GM12873 (cell line): ENCODE measurements around the gene NDUFS4.

Source experiments
- CTCF ChIP-seq: IDR thresholded peaks from 2 replicates; pipeline ENCODE4 v1.5.1; 2012; ENCODE audit warnings: low read depth, mild to moderate bottlenecking, moderate library complexity, low read length, control low read depth; ENCODE audit not compliant: insufficient read depth; ENCODE audit errors: missing control alignments

The NDUFS4 gene

DNA sequence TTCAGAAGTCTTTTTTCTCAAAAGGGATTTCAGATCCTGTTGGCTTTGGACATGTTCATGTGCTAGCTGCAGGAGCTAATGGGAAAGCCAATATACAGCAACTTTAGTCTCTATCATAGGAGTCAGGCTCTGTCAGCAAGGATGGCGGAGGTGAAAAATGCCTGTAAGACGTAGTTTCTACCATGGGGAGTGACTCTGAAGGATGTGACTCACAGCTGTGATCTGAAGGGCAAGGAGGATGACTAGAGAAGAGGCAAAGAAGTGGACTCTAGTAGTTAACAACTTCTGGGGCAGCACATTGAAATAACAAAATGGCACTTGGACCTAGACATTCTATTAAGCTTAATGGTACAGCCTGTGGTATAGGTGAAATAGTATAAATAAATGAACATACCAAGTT, 3.1 kb upstream of the NDUFS4 start:
- no peak for TF ChIP-seq CTCF

- TF ChIP-seq CTCF: no peak
Measured at GRCh38 chr5:53558966-53559365, 1.5 kb upstream of the NDUFS4 start.

DNA sequence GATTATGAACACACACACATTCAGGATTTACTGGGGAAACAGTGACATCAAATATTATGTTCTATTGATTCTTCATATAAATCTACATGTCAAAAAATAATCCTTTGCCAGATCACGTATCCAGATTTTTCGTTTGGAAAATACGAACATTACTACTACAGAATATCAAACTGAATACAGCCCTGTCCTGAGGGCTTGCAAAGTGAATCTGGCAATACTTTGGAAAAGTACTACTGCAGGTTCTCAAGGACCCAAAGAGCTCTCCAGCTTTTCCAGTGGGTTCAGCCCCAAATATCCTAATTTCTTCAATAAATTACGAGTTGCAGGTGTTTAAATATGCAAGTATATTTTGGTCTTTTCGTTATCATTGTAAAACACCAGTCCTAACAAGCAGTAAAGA, 411 bp upstream of the NDUFS4 start:
- no peak for TF ChIP-seq CTCF

GRCh38 chr5:53568401-53568800, 8.0 kb downstream of the NDUFS4 start:
- no peak for TF ChIP-seq CTCF

DNA sequence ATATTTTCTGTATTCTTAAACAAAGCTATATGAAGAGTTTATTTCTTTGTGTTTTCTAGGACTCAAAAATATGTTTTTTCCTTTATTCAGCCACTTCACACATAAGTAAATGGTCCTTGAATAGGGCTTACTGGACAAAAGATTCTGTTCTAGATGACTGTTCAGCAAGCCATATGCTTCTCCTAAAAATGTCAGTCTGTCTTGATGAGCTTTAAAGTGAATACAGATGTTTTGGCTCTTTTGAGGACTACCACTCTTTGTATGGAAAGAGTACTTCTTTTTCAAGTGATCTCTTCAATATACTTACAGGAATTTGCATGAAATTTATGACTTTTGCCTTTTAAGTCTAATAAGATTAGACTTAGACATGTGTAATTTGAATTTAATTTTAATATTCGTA, 8.4 kb downstream of the NDUFS4 start:
- TF ChIP-seq CTCF: no peak

GRCh38 chr5:53569453-53569852, 9.0 kb downstream of the NDUFS4 start:
- TF ChIP-seq CTCF: no peak

- no peak for TF ChIP-seq CTCF
Measured at GRCh38 chr5:53571403-53571802, 11.0 kb downstream of the NDUFS4 start.

DNA sequence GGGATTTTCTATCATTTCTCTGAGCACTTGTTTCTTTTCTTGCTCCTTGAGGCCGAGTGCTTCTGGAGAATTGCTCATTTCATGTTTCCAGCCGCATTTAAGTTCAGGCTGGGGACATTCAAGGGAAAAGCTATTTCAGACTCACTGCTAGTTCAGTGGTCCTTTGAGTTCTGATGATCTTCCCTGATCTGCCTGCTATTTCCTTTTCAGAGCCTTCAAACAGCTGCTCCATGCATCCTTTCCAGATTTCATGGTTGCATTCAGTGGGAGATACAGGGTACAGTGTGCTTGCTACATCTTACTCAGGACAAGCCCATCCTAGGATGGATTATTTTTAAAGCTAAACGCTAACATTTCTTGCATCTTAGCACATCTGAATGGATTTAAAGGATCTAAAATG, 14.7 kb downstream of the NDUFS4 start:
- no peak for TF ChIP-seq CTCF
